Subcutaneous abdominal adipose tissue (tissue), 5 donors: Measurements from ENCODE around the gene HIRIP3.

Experiments used
- H3K27ac ChIP-seq: one replicate; pipeline ENCODE4 v1.7.0; 2013; ENCODE audit warnings: low read depth, mild to moderate bottlenecking, inconsistent platforms, low read length, moderate library complexity
- H3K27me3 ChIP-seq, 5 donors: one replicate each; pipeline ENCODE4 v1.7.0; 2013; ENCODE audit warnings: low read length in 5 of 5, inconsistent platforms in 1 of 5; ENCODE audit not compliant: control insufficient read depth in 5 of 5, insufficient read depth in 4 of 5
- H3K36me3 ChIP-seq, 5 donors: one replicate each; pipeline ENCODE4 v1.7.0; 2013; ENCODE audit warnings: low read length in 5 of 5; ENCODE audit not compliant: control insufficient read depth in 5 of 5, insufficient read depth in 5 of 5
- H3K4me1 ChIP-seq, 5 donors: one replicate each; pipeline ENCODE4 v1.7.0; 2013; ENCODE audit warnings: low read length in 5 of 5, mild to moderate bottlenecking in 3 of 5, moderate library complexity in 1 of 5; ENCODE audit not compliant: control insufficient read depth in 5 of 5, insufficient read depth in 5 of 5
- H3K4me3 ChIP-seq, 5 donors: one replicate each; pipeline ENCODE4 v1.7.0; 2013; ENCODE audit warnings: low read length in 5 of 5, low read depth in 1 of 5
- H3K9ac ChIP-seq, 5 donors: one replicate each; pipeline ENCODE4 v1.7.0; 2013; ENCODE audit warnings: low read length in 5 of 5, mild to moderate bottlenecking in 4 of 5, moderate library complexity in 3 of 5
- H3K9me3 ChIP-seq, 5 donors: one replicate each; pipeline ENCODE4 v1.7.0; 2013; ENCODE audit warnings: low read length in 5 of 5; ENCODE audit not compliant: control insufficient read depth in 5 of 5
- donor health status: healthy.
- donor health status: healthy.
- donor health status: healthy.
- donor health status: healthy.
- donor health status: healthy.

HIRIP3 gene

GRCh38 chr16:30007378-30007895 is 12.0 kb upstream of the HIRIP3 start:
- no peak overlapping the region for H3K27ac ChIP-seq
- H3K9me3 ChIP-seq = no peaks in the 10 kb centered on the region
- H3K27me3 ChIP-seq = peaks cover 24 to 37% (median 35%) of the 10 kb centered on the region in 5 donors
- peaks cover 0 to 25% (median 14%) of the 10 kb centered on the region in 5 donors for H3K4me1 ChIP-seq
- no peak overlapping the region for H3K9ac ChIP-seq
- no peak overlapping the region for H3K4me3 ChIP-seq
- peaks cover 0 to 16% (median 12%) of the 10 kb centered on the region in 5 donors for H3K36me3 ChIP-seq

- Histone ChIP-seq H3K27me3 (peaks cover 21 to 32% (median 30%) of the 10 kb centered on the region in 5 donors), H3K9me3 (no peaks in the 10 kb centered on the region), H3K4me1 (peaks cover 0 to 25% (median 14%) of the 10 kb centered on the region in 5 donors), H3K4me3 (no peak overlapping the region), H3K36me3 (peaks cover 0 to 22% (median 18%) of the 10 kb centered on the region in 5 donors), H3K9ac (no peak overlapping the region), H3K27ac (no peak overlapping the region)
Observed at GRCh38 chr16:30006659-30007377, 11.4 kb upstream of the HIRIP3 start.

DNA sequence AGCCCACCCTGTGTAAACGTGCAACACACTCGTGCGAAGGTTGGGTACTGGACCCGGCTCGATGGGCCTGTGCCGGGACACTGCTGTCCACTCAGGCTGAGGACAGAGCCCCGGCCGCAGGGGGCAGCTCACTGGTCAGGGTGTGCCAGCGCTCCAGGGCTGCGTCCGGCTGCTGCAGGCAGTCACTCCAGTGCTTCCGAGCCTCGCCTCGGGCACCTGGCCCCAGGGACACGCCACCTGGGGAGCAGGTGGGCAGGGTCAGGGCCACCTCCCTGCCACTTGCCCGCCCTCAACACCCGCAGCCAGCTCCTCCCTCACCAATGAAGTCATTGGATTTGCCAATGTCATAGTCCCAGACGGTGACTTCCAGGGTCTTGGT is 10.7 kb upstream of the HIRIP3 start:
- Histone ChIP-seq H3K36me3 (peaks cover 0 to 28% (median 20%) of the 10 kb centered on the region in 5 donors), H3K4me3 (no peak overlapping the region), H3K27me3 (peaks cover 18 to 29% (median 26%) of the 10 kb centered on the region in 5 donors), H3K4me1 (peaks cover 0 to 22% (median 12%) of the 10 kb centered on the region in 5 donors), H3K9ac (no peak overlapping the region), H3K27ac (no peak overlapping the region), H3K9me3 (no peaks in the 10 kb centered on the region)

- H3K9me3 ChIP-seq = no peaks in the 10 kb centered on the region
- H3K36me3 ChIP-seq = peaks cover 0 to 33% (median 25%) of the 10 kb centered on the region in 5 donors
- H3K27me3 ChIP-seq = peaks cover 17 to 26% (median 24%) of the 10 kb centered on the region in 5 donors
- H3K4me1 ChIP-seq = peaks cover 0 to 18% (median 8%) of the 10 kb centered on the region in 5 donors
- no peak overlapping the region for H3K27ac ChIP-seq
- H3K9ac ChIP-seq = no peak overlapping the region
- H3K4me3 ChIP-seq = peak overlapping the region in 2 of 5 donors; percentile 21 to 39
Observed at GRCh38 chr16:30005341-30006094, 10.1 kb upstream of the HIRIP3 start.

DNA sequence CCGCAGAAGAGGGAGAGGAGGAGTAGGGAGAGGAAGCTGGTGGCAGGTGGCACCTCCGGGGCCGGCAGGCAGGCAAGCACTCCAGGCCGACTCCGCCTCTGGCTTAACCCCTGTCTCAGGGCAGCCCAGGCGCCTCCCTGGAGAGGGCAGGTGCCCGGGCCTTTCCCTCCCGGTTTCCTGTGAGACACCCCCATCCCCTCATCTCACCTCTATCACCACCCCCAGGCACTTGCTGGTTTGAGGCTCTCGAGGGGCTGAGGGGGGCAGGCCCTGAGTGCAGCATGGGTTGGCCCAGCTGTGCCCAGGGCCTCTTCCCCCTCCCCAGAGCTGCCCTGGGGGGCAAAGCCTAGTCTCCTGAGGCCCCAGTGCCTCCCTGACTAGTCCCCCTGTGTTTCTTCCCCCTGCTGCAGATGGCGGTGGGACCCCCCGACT is 9.4 kb upstream of the HIRIP3 start:
- peaks cover 0 to 40% (median 30%) of the 10 kb centered on the region in 5 donors for H3K36me3 ChIP-seq
- peaks cover 0 to 15% (median 4%) of the 10 kb centered on the region in 5 donors for H3K4me1 ChIP-seq
- peaks cover 10 to 19% (median 17%) of the 10 kb centered on the region in 5 donors for H3K27me3 ChIP-seq
- H3K9ac ChIP-seq = no peak overlapping the region
- H3K4me3 ChIP-seq = no peak overlapping the region
- H3K27ac ChIP-seq = no peak overlapping the region
- H3K9me3 ChIP-seq = no peaks in the 10 kb centered on the region

GRCh38 chr16:30004424-30004776 is 9.0 kb upstream of the HIRIP3 start:
- Histone ChIP-seq H3K27me3 (peaks cover 6 to 15% (median 13%) of the 10 kb centered on the region in 5 donors), H3K9ac (no peak overlapping the region), H3K27ac (no peak overlapping the region), H3K9me3 (no peaks in the 10 kb centered on the region), H3K4me1 (peaks cover 0 to 15% (median 4%) of the 10 kb centered on the region in 5 donors), H3K4me3 (no peak overlapping the region), H3K36me3 (peaks cover 0 to 44% (median 31%) of the 10 kb centered on the region in 5 donors)

DNA sequence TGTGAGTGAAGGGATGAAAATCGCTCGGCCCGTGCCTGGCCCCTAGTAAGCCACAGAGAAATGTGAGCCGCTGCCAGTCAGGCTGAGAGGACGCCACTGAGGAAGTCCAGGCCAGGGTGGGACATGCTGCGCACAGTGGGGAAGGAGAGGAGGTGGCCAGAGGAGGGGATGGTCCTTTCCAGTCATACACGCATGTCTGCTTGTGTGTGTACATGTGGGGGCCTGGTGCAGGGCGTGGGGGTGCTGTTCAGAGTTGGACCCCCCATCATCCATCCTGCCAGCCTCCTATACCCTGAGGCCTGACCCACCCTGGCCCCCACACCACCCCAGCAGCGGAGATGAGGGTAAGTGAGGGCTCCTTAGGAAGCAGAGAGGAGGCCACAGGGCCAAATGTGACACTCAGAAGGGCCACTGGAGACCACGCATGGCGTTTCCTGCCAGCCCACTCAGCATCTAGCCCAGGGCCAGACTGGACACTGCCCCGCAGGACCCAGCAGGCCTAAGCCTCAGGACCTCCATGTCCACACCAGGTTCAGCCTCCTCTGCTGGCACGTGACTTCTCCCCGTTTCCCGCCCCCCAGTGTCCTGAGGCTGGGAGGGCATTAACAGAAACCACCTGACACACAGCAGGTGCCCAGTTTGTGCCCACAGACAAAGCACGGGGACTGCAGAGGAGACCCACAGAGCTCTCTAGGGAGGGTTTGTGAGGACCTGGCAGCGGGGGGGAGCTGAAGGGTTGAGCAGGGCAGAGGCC is 8.4 kb upstream of the HIRIP3 start:
- H3K36me3 ChIP-seq = peaks cover 0 to 49% (median 33%) of the 10 kb centered on the region in 5 donors
- H3K9me3 ChIP-seq = no peaks in the 10 kb centered on the region
- H3K4me3 ChIP-seq = no peak overlapping the region
- peaks cover 0 to 15% (median 4%) of the 10 kb centered on the region in 5 donors for H3K4me1 ChIP-seq
- peaks cover 3 to 10% (median 8%) of the 10 kb centered on the region in 5 donors for H3K27me3 ChIP-seq
- H3K9ac ChIP-seq = no peak overlapping the region
- H3K27ac ChIP-seq = no peak overlapping the region

DNA sequence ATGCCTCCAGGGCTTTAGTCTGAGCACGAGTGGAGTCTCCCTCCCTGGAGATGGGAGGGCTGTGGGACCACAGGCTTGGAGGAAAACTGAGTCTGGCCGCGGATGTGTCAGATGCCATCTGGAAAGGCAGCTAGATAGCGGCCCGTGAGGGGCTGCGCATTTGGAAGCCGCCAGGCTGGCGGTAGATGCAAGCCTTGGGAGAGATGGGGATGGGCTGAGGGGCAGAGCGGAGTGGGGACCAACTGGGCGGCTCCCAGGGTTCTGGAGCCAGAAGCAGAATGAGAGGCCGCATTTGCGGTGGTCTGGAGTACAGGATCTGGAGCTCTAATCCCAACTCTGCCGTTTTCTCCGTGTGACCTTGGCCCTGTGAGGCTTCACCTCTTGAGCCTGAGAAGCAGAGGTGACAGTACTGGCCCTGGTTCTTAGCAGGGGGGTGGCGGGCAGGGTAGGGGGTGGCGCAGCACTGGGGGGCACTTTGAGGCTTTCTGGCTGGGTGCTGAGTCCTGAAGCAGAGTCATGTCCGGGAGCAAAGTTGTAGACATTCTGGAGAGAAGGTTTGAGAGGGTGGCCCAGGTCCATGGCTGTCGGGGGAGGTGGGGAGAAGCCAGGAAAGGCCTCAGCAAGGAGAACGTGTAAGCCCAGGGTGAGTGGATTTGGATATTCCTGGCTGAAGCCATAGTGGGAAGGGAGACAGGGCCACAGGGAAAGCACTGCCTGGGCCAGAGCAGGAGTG is 7.4 kb upstream of the HIRIP3 start:
- peaks cover 0 to 51% (median 33%) of the 10 kb centered on the region in 5 donors for H3K36me3 ChIP-seq
- H3K27ac ChIP-seq = no peak overlapping the region
- no peaks in the 10 kb centered on the region for H3K9me3 ChIP-seq
- H3K4me3 ChIP-seq = no peak overlapping the region
- H3K4me1 ChIP-seq = peaks cover 0 to 15% (median 4%) of the 10 kb centered on the region in 5 donors
- H3K9ac ChIP-seq = no peak overlapping the region
- H3K27me3 ChIP-seq = peaks cover 2 to 6% (median 4%) of the 10 kb centered on the region in 5 donors
